GM18858 (cell line): ENCODE results near the gene SCAMP3.
"Not testable (repeated sequence)": the region's sequence is repeated elsewhere in the genome, so short reads cannot be mapped to it uniquely, and the experiment has no call there.

Experiments
- ATAC-seq: cut with Tn5 transposase; IDR thresholded peaks from one replicate; pipeline ENCODE4 v1.9.1; 2021; ENCODE audit not compliant: unreplicated experiment

The SCAMP3 gene

DNA sequence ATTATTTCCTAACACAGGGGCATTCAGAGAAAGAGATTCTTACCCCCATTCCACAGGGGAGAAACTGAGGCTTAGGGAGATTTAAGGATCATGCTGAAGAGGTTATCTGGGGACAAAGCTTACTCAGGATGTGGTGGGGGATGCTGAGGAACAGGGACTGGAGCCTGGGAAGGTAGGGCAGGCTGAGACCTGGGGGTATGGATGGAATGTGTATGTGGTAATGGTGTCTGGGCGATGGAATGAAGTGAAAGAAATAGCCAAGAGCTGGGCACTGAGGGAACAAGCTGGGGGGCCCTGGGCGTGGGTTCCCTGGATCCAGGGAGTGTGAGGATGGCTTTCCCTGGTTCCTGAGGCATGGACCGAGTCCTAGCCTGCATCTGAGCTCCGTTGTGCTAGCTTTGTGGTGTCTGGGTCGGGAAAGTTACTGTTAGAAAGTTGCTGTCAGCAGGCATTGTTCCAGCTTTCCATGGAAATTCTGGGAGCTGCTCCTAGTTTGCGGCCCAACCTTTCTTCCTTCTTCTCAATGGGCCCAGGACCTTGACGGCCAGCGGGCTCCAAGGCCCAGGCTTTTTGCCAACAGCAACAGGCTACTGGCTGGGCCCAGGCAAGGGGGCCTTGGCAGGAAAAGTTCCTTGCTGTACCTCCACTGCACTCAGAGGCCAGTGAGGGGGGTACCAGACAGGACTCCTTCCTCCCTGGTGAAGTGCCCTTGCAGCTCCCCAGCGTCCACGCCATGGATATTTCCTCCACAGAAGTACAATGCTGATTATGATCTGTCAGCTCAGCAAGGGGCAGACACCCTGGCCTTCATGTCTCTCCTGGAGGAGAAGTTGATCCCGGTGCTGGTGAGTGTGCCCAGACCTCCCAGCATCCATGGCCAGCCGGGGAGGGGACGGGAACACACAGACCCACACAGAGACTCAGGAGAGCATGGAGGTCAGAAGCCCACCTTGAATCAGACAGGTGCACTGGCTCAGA is 29.9 kb downstream of the SCAMP3 start:
- ATAC-seq: not testable (repeated sequence)

DNA sequence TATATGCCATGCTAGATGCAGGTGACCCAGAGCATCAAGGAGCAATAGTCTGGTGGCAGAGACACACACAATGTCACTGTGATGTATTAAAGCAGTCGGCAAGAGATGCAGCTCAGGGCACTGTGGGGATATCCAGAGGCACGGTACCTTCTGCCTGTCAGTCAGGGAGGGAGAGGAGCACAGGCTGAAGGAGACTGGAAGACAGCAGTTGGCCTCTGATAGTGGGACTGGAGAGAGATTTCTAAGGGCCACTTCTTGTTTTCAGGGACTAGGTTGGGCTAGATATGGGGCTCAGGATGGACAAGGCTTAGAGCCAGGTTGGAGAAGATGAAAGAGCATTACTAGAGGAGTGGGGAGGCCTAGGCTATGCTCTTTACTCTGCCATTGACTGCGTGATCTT is 30.9 kb downstream of the SCAMP3 start:
- not testable (repeated sequence) for ATAC-seq

DNA sequence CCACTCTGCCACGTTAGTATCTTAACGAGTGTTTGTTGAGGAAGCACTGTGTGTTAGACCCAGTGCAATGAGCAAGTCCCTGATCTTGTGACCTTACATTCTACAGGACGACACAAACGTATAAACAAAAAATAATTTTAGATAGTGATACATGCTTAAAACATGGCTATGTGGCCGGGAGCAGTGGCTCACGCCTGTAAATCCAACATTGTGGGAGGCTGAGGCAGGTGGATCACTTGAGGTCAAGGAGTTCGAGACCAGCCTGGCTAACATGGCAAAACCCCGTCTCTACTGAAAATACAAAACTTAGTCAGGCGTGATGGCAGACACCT is 34.1 kb downstream of the SCAMP3 start:
- ATAC-seq: no peak

DNA sequence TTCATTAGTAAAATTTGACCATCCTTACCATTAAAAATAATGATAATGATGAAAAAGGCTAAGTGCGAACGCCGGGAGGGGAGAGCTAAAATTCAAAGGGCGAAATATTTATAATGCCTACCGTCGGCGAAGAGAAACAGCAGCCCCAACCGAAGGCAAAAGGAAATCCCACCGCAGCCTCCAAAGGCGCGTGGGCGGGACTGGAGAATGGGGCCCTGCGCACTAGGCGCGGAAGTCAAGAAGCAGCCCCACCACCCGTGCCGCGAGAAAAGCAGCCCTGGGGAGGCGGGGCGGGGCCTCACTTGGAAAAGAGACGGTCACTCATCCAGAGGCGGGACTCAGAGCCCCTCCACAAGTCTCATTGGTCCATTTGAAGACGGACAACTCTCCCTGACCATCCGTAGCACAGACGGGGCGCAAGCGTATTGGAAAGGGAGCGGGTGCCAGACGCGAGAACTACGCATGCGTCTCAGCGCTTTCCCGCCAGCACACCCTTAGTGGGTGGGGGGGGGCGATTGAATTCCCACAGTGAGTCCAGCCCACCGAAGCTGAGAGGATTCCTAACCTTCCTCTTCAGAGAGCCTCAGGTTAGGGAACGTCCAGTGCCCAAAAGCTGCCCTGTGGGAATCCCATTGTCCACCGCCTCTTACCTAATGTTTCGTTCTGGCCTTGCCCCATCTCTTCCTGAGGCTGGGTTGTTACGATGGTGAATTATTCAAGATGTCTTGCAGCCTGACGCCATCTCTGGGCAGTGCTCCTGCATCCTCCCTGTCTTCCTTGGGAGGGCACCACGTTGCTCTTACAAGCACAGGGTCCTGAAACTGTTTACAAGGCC is 34.7 kb downstream of the SCAMP3 start:
- ATAC-seq: peak; percentile 86

DNA sequence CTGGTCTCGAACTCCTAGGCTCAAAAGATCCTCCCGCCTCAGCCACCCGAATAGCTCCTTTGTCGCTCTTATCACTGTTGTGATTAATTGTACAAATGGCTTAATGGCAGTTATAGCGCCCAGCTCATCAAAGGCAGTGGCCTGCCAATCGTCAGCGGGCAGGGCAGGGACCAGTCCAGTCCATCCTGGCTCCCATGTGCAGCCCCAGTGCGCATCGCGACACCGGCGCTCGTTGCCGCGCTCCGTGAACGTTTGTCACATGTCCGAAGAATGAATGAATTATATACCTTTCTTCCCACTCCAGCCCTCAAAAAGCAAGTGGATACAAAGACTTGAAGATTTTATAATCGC is 35.3 kb downstream of the SCAMP3 start:
- no peak for ATAC-seq

DNA sequence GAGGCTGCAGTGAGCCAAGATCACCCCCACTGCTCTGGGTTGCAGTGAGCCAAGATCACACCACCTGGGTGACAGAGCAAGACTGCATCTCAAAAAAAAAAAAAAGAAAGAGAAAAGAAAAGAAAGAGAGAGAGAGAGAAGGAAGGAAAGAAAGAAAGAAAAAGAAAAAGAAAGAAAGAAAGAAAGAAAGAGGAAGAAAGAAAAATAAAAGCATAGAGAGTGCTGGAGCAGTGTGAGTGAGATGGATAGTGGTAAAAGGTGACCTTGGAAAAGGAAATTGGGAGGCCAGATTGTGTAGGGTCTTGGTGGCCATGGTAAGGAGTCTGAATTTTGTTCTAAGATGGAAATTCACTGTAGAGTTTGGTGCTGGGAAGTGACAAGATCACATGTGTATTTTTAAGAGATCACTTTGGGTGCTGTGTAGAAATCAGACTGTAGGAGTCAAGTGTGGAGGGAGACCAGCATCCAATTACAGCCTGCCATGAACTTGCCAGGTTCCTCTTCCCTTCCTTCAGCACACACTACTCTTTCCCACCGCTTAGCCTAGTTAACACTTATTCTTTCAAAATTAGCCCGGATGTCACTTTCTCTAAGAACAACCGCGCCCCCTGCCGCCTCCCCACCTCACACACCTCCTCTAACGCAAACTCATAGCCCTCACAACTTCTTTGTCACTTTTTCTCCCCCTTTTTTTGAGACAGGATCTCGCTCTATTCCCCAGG is 35.8 kb downstream of the SCAMP3 start:
- ATAC-seq: no peak

DNA sequence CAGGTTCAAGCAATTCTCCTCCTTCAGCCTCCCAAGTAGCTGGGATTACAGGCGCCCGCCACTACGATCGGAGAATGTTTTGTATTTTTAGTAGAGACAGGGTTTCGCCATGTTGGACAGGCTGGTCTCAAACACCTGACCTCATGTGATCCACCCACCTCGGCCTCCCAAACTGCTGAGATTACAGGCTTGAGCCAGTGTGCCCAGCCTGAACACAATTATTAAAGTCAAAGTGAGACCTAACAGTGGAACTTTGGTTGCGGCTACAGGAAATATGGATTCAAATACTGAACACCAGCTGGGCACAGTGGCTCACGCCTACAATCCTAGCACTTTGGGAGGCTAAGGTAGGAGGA is 36.8 kb downstream of the SCAMP3 start:
- ATAC-seq: not testable (repeated sequence)

DNA sequence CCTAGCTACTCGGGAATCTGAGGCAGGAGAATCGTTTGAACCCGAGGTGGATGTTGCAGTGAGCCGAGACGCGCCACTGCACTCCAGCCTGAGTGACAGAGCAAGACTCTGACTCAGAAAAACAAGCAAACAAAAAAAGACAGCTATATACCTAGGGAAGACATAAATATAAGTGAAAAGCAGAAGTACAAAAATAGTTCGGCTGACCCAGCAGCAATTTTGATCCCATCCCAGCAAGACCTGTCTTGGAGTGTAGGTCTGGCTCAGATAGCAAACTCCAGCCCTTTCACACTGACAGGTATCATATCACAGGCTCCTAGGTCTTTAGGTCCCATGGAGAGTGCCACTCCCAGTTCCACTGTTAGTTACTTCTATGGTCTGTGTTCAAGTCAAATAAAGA is 39.1 kb downstream of the SCAMP3 start:
- no peak for ATAC-seq

DNA sequence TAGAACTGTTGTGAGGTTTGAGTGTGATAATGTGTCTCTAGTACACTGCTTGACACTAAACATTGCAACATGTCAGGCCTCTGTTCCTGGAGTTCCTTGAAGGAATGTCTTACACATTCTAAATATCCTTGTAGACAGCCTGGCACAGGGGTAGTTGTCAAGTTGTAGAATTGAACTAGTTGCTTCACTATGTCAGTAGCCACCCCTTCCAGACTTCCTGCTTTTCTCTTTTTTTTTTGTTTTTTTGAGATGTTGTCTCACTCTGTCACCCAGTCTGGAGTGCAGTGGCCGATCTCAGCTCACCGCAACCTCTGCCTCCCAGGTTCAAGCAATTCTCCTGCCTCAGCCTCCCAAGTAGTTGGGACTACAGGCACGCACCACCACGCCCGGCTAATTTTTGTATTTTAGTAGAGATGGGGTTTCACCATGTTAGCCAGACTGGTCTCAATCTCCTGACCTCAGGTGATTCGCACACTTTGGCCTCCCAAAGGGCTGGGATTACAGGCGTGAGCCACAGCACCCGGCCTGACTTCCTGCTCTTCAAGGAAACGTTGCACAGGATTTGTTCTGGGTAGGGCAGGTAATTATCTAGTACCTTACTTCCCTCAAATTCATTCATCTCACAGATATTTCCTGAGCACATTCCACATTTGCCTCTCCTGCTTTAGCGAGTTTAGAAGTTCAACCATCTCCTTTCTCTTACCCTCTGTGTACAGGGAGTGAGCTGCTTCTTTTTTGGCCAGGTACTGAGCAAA is 41.8 kb downstream of the SCAMP3 start:
- not testable (repeated sequence) for ATAC-seq

DNA sequence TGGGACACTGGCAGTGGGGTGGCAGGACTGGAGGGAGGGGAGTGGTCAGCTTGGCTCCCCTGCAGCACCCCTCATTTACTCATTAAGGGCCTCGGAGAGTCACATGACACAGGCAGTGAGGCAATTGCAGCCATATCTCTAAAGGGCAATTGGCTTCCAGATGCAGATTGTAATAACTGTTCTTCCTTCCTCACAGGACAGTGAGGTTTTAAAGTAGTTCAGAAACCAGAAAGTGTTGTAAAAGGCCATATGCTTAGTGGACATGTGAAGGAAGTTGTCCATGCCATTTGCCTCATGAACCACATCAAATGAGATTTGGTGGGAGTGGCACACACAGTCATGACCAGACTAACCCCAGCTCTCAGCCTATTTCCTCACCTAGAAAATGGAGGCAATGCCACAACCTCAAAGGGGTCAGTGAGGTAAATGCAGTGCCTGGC is 42.5 kb downstream of the SCAMP3 start:
- ATAC-seq: no peak

DNA sequence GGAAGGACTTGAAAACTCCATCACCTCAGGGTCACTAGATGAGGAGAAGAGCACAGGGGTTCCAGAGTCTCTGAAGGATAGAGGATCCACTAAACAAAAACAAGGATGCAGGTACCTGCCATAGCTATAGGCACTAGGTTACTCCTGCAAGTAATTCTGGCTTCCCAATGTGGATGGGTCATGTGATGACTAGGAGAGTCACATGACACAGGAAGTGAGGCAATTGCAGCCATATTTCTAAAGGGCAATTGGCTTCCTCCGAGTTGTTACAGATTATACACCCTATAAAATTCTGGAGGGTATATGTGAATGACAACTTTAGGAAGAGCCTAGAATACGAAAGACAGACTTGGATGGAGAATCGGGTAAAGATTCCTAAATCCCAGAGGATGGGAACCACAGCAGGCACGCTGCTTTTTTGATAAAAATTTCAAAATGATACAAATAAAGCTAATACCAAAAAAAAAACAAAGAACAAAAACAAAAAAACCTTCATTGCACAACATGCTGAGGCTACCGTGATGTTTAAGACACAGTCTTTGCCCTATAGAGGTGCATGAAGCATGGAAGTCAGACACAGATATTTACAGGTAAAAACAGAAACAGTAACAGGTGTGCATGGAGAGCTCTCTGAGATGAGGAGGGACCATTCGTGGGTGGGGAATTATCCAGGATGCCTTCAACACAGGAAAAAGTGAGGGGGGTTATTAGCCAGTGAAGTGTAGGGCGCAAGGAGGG is 43.1 kb downstream of the SCAMP3 start:
- no peak for ATAC-seq

DNA sequence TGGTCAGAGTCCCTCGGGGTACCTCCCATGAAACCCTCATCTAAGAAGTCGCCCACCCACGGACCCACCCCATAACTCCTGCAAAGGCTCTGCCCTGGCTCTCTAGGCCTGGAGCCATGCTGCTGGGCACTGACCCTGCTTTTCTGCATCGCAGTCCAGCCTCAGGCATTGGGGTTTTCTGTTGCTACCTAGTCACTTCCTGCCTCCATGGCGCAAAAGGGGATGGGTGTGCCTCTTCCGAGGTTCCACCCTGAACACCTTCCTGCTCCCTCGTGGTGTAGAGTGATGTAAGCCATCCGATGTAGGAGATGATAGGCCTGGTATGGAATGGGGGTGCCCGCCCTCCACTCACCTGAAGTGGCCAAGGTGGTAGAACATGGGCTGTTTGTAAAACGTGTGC is 47.5 kb downstream of the SCAMP3 start:
- ATAC-seq: not testable (repeated sequence)

DNA sequence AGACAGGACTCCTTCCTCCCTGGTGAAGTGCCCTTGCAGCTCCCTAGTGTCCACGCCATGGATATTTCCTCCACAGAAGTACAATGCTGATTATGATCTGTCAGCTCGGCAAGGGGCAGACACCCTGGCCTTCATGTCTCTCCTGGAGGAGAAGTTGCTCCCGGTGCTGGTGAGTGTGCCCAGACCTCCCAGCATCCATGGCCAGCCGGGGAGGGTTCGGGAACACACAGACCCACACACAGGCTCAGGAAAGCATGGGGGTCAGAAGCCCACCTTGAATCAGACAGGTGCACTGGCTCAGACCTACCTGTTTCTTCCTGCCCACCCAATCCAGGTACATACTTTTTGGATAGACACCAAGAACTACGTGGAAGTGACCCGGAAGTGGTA is 50.1 kb downstream of the SCAMP3 start:
- ATAC-seq: not testable (repeated sequence)

DNA sequence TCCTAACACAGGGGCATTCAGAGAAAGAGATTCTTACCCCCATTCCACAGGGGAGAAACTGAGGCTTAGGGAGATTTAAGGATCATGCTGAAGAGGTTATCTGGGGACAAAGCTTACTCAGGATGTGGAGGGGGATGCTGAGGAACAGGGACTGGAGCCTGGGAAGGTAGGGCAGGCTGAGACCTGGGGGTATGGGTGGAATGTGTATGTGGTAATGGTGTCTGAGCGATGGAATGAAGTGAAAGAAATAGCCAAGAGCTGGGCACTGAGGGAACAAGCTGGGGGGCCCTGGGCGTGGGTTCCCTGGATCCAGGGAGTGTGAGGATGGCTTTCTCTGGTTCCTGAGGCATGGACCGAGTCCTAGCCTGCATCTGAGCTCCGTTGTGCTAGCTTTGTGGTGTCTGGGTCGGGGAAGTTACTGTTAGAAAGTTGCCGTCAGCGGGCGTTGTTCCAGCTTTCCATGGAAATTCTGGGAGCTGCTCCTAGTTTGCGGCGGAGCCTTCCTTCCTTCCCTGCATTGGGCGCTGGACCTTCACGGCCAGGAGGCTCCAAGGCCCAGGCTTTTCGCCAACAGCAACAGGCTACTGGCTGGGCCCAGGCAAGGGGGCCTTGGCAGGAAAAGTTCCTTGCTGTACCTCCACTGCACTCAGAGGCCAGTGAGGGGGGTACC is 50.6 kb downstream of the SCAMP3 start:
- ATAC-seq: not testable (repeated sequence)

DNA sequence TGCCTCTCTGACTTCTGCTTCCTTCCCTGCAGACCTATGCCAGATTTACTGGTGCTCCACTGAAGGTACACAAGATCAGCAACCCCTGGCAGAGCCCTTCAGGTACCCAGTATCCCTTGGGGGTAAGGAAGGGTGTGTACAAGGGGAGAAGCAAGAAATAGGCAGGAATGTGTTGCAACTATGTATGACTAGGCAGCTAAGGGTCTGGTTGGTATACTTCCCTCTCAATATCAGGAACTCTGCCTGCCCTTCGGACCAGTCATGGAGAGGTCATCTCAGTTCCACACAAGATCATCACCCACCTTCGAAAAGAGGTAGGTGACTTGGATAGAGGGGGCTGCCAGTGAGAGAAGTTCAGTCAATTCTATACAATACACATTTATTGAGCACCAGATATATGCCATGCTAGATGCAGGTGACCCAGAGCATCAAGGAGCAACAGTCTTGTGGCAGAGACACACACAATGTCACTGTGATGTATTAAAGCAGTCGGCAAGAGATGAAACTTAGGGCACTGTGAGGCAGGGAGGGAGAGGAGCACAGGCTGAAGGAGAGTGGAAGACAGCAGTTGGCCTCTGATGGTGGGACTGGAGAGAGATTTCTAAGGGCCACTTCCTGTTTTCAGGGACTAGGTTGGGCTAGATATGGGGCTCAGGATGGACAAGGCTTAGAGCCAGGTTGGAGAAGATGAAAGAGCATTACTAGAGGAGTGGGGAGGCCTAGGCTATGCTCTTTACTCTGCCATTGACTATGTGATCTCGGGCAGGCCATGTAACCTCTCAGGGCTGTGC is 51.7 kb downstream of the SCAMP3 start:
- no peak for ATAC-seq

DNA sequence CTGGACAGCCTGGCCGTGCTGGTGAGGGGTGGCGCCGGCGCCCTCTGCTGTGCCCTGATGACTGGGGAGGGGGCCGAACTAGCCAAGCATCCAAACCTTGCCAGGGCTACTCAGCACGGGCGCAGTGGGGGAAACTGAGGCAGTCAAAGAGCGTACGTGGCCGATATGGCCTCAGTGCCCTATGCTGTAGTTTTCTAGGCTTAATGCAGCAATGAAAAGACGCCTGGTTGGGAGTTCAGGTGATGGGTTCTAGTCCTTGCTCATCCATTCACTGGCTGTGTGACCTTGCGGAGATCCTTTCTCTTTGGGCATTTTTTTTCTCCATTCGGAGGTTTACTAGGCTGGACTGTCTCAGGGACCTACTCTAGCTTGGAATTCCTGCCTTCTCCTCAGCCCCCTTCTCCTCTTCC is 52.8 kb downstream of the SCAMP3 start:
- no peak for ATAC-seq

DNA sequence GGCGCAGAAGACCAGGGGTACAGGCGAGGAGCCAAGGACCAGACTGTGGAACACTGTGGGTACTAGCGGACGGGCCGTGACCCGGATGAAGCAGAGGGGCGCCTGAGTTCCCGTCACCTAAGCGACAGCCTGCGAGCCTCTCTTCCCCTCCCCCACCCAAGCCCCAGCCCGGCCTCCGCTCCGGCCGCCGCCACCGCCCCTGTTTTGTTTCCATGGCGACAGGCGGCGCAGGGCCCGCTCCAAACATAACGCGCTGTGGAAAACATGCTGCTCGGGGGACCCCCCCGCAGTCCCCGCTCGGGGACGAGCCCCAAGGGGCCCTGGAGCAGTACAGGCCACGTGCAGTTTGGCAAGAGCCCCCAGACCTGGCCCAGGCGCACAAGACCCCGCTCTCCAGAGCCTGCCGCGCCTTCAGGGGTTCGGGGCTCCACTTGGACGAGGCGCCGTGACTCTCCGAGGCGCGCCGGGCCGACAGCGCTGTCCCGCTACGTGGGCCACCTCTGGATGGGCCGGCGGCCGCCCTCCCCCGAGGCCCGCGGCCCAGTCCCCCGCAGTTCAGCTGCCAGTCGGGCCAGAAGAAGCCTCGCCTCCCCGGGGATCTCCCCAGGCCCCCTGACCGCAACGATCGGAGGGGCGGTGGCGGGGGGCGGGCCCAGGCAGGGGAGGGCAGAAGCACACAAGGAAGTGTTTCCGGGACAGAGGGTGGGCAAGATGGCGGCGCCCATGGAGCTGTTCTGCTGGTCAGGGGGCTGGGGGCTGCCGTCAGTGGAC is 53.4 kb downstream of the SCAMP3 start, which contains the start of gene MTX1:
TSS of gene MTX1 (plus strand) at position 155 of the 771 bp plus-strand sequence. CDS start at position 265, 110 bp downstream.
- ATAC-seq: no peak
